ENCODE data around the gene ABHD17C.

The ABHD17C gene

GRCh38 chr15:80790236-80790635 is 95.1 kb downstream of the ABHD17C start:
- no peak for DNase-seq

- DNase-seq: no peak
Measured at GRCh38 chr15:80791004-80791403, 95.9 kb downstream of the ABHD17C start.

GRCh38 chr15:80796407-80796806 is 101.3 kb downstream of the ABHD17C start:
- no peak for DNase-seq

GRCh38 chr15:80798911-80799310 is 103.8 kb downstream of the ABHD17C start:
- DNase-seq: no peak

- DNase-seq: no peak
Measured at GRCh38 chr15:80800067-80800466, 105.0 kb downstream of the ABHD17C start.

- no peak for DNase-seq
Measured at GRCh38 chr15:80801891-80802680, 107.0 kb downstream of the ABHD17C start.

- no peak for DNase-seq
Measured at GRCh38 chr15:80803580-80804525, 108.7 kb downstream of the ABHD17C start.

- DNase-seq: no peak
Measured at GRCh38 chr15:80804970-80805495, 109.9 kb downstream of the ABHD17C start.

Measured in activated gamma-delta T cell treated with Interleukin-2 at 50 U/mL for 16 hours (primary cell).